ENCODE measurements around the gene TRIM27.
"Not testable (repeated sequence)": the region's sequence is repeated elsewhere in the genome, so short reads cannot be mapped to it uniquely, and the experiment has no call there.

The TRIM27 gene

DNA sequence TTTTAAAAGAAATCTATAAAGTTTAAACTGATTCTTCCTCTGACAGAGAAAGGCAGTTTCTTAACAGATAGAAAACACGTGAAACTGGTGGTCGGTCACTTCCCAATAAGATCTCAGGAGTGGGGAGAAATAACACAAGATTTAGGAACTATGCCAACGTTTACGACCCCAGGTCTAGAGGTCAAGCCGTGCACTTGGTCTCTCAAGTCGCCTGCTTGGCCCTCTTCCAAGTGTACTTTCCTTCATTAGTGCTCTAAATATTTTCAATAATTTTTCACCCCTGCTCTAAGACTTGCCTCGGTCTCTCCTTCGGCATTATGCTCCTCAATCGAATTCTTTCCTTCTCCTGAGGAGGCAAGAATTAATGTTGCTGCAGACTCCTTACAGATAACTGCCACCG lies 61.7 kb downstream of the TRIM27 start:
- no peak for DNase-seq

DNA sequence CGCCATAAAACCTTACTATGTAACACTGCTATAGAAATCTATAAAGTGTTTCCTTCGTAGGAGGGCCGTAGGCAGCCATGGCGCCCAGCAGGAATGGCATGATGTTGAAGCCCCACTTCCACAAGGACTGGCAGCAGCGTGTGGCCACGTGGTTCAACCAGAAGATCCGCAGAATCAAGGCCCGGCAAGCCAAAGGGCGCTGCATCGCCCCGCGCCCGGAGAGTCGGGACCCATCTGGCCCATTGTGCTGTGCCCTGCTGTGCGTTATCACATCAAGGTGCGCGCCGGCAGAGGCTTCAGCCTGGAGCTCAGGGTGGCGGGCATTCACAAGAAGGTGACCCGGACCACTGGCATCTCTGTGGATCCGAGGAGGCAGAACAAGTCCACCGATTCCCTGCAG lies 62.4 kb downstream of the TRIM27 start:
- DNase-seq: no peak

DNA sequence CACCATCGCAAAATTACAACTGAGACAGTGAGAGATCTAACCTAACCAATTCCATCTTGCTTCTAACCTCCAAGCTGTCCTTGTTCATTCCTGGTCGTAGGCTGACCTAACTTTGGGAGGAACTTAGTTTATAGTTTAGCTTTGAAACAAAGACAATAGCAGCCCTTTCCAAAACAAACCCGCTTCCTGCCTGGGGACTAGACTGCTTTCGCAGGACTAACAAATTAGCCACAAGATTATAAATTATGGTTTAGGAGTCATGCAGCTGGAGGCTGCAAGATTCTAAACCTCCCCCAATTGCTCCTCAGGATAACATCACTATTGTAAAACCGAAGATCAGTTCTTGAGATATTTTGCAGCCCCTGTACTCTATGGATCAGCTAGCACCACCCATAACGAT lies 63.2 kb downstream of the TRIM27 start:
- no peak for DNase-seq

DNA sequence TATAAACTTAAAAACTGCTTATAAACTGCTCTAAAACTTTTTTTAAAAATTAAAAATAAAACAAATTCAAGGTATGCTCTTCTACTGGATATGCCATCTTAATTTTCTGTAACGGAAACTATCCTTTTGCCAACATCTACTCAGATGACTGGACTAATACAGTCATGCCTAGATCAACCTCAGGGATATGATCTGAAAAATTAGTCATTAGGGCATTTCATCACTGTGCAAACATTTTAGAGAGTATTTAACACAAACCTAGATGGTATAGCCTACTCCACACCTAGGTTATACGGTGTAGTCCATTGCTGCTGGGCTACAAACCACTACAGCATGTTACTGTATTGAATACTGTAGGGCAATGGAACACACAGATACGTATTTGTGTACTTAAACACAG lies 64.8 kb downstream of the TRIM27 start:
- no peak for DNase-seq

DNA sequence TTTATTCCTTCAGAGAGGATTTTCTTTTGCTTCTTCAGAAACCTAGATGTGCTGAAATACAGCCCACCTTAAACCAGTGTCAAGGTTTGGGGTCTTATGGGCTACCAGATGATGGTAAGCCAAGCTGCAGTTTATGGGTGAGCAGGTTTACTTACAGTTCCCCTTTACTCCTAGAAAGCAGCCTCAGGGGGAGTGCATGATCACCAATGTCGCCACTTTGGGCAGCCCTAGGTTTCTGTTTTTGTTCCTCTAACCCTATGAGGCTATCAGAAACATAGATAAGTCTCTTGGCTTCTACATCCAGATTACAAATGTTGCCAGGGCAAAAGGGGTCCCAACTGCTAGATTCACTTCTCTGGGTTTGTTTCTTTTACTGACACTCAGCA lies 67.2 kb downstream of the TRIM27 start:
- DNase-seq: no peak

DNA sequence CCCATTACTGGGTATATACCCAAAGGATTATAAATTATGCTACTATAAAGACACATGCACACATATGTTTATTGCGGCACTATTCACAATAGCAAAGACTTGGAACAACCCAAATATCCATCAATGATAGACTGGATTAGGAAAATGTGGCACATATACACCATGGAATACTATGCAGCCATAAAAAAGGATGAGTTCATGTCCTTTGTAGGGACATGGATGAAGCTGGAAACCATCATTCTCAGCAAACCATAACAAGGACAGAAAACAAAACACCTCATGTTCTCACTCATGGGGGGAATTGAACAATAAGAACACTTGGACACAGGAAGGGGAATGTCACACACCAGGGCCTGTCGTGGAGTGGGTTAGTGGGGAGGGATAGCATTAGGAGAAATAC lies 69.4 kb downstream of the TRIM27 start:
- not testable (repeated sequence) for DNase-seq
